DOHH2 (cell line): ENCODE data around the gene JMJD8.

Experiments
- CTCF ChIP-seq: fragments of 200-600 bp; sonication (generic); IDR thresholded peaks from one replicate; pipeline ENCODE4 v1.5.1; 2014; ENCODE audit warnings: antibody characterized with exemption, mild to moderate bottlenecking, low read depth, low read length; ENCODE audit not compliant: poor library complexity, severe bottlenecking
- EZH2phosphoT487 ChIP-seq: fragments of 200-600 bp; sonication (generic); IDR thresholded peaks from 2 replicates; pipeline ENCODE4 v1.6.1; 2017; ENCODE audit warnings: borderline replicate concordance, mild to moderate bottlenecking, antibody characterized with exemption, low read length, moderate library complexity, mixed read lengths

- no peak for TF ChIP-seq CTCF
- TF ChIP-seq EZH2phosphoT487: no peak
Observed at GRCh38 chr16:707062-707538, 23.0 kb upstream of the JMJD8 start.
